Colonic mucosa (tissue), 4 donors: ENCODE results near the gene HEXB. TPM values are rescaled to one million over a fixed set of nuclear protein-coding genes. Genes with fewer than 3 reads are reported as not detected.

Source experiments
- DNase-seq: peaks from one replicate; pipeline ENCODE4 v3.0.0-alpha.2; 2020
- H3K27ac ChIP-seq: fragments of 200-600 bp; one replicate; pipeline ENCODE4 v1.8.0; 2021
- H3K27me3 ChIP-seq: fragments of 200-600 bp; one replicate; pipeline ENCODE4 v1.8.0; 2021
- H3K36me3 ChIP-seq: fragments of 200-600 bp; one replicate; pipeline ENCODE4 v1.8.0; 2021
- H3K4me1 ChIP-seq: fragments of 200-600 bp; one replicate; pipeline ENCODE4 v1.8.0; 2021; ENCODE audit warnings: mild to moderate bottlenecking
- H3K4me3 ChIP-seq: fragments of 200-600 bp; one replicate; pipeline ENCODE4 v1.8.0; 2021
- H3K9ac ChIP-seq, 2 donors: one replicate each; pipeline ENCODE4 v1.7.0; 2013; ENCODE audit warnings: control low read depth in 2 of 2, low read depth in 2 of 2, low read length in 2 of 2
- H3K9me3 ChIP-seq: fragments of 200-600 bp; one replicate; pipeline ENCODE4 v1.8.0; 2021
- intact Hi-C: fragments of 100-400 bp; cut with DNase I; formaldehyde crosslinking; loops from one replicate; pipeline ENCODE4 v1.14.1; 2022
- total RNA-seq, 2 donors: library from RNA; stranded (reverse); fragmentation: NEBNext Ultra II Directional in 1 of 2; extraction: Animal tissue kit (Norgen Biotek cat#: 25700) in 1 of 2; gene quantifications; one replicate each; pipeline ENCODE4 v1.2.1, GENCODE V29; 2021
- TF ChIP-seq, protein P1 (sequence below): fragments of 200-600 bp; IDR thresholded peaks from one replicate; pipeline ENCODE4 v1.8.0; 2022; ENCODE audit warnings: antibody characterized with exemption, mild to moderate bottlenecking
- donor health status: healthy.
- donor health status: DM: no; HTN: no; CAD: no.
- donor health status: DM: no; HTN: no; CAD: no.

Gene HEXB
- total RNA-seq, 2 donors from 2014 or later, result 173 to 197 TPM

GRCh38 chr5:74660140-74660539 lies 24.9 kb upstream of the HEXB start:
- Histone ChIP-seq H3K4me3 (no peak overlapping the region), H3K27me3 (no peaks in the 10 kb centered on the region), H3K9ac (no peak overlapping the region), H3K27ac (no peak overlapping the region), H3K9me3 (no peaks in the 10 kb centered on the region), H3K36me3 (no peaks in the 10 kb centered on the region), H3K4me1 (no peaks in the 10 kb centered on the region)
- TF ChIP-seq, protein P1, sequence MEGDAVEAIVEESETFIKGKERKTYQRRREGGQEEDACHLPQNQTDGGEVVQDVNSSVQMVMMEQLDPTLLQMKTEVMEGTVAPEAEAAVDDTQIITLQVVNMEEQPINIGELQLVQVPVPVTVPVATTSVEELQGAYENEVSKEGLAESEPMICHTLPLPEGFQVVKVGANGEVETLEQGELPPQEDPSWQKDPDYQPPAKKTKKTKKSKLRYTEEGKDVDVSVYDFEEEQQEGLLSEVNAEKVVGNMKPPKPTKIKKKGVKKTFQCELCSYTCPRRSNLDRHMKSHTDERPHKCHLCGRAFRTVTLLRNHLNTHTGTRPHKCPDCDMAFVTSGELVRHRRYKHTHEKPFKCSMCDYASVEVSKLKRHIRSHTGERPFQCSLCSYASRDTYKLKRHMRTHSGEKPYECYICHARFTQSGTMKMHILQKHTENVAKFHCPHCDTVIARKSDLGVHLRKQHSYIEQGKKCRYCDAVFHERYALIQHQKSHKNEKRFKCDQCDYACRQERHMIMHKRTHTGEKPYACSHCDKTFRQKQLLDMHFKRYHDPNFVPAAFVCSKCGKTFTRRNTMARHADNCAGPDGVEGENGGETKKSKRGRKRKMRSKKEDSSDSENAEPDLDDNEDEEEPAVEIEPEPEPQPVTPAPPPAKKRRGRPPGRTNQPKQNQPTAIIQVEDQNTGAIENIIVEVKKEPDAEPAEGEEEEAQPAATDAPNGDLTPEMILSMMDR, result no peak
- intact Hi-C loops, result loop anchor here (10.0 kb wide), 1 partner anchor 75 kb away; no protein-coding TSS in a partner anchor
- DNase-seq, result no peak

- Histone ChIP-seq H3K9ac (no peak overlapping the region), H3K9me3 (no peaks in the 10 kb centered on the region), H3K27me3 (no peaks in the 10 kb centered on the region), H3K27ac (no peak overlapping the region), H3K4me1 (no peaks in the 10 kb centered on the region), H3K4me3 (no peak overlapping the region), H3K36me3 (no peaks in the 10 kb centered on the region)
- no peak for DNase-seq
- intact Hi-C loops, result loop anchor here (10.0 kb wide), 1 partner anchor 74 kb away; no protein-coding TSS in a partner anchor
- TF ChIP-seq, protein P1, result no peak
Measured at GRCh38 chr5:74660873-74661272, 24.2 kb upstream of the HEXB start.

- Histone ChIP-seq H3K36me3 (no peaks in the 10 kb centered on the region), H3K27ac (no peak overlapping the region), H3K9ac (no peak overlapping the region), H3K9me3 (no peaks in the 10 kb centered on the region), H3K4me1 (no peaks in the 10 kb centered on the region), H3K27me3 (no peaks in the 10 kb centered on the region), H3K4me3 (no peak overlapping the region)
- no peak for DNase-seq
- TF ChIP-seq, protein P1, result no peak
- intact Hi-C loops, result loop anchor here (10.0 kb wide), 1 partner anchor 70 kb away; no protein-coding TSS in a partner anchor
Measured at GRCh38 chr5:74664551-74664950, 20.5 kb upstream of the HEXB start.

GRCh38 chr5:74665273-74665672 lies 19.8 kb upstream of the HEXB start:
- TF ChIP-seq, protein P1, result no peak

DNA sequence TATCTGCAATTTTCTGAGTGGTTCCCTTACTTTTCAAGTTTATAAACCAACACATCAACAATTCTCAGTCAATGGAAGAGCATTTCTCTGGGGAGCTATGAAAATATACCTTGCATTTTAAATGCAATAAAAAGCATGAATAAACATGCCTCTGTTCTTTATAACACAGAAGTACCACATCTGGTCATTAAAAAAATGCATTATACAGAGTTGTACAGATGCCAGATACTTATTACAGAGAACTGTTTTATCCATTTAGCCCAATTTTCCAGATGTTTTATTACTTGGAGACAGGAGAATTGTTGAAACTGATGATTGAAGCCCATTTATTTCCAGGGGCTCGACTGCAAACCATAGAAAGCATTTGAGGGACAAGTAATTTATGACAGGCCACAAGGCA lies 19.2 kb upstream of the HEXB start:
- Histone ChIP-seq H3K9ac (no peak overlapping the region), H3K4me3 (no peak overlapping the region), H3K27ac (no peak overlapping the region), H3K27me3 (no peaks in the 10 kb centered on the region), H3K36me3 (no peaks in the 10 kb centered on the region), H3K9me3 (no peaks in the 10 kb centered on the region), H3K4me1 (no peaks in the 10 kb centered on the region)
- no peak for DNase-seq
- TF ChIP-seq, protein P1, result no peak
- intact Hi-C loops, result loop anchor here (10.0 kb wide), 1 partner anchor 69 kb away; no protein-coding TSS in a partner anchor

More at GRCh38 chr5:74665273-74665672, 19.8 kb upstream of the HEXB start:
- Histone ChIP-seq H3K9ac (no peak overlapping the region), H3K36me3 (no peaks in the 10 kb centered on the region), H3K9me3 (no peaks in the 10 kb centered on the region), H3K27me3 (no peaks in the 10 kb centered on the region), H3K4me3 (no peak overlapping the region), H3K4me1 (no peaks in the 10 kb centered on the region), H3K27ac (no peak overlapping the region)
- intact Hi-C loops, result loop anchor here (10.0 kb wide), 1 partner anchor 70 kb away; no protein-coding TSS in a partner anchor
- DNase-seq, result no peak
